Chondrocyte (in vitro differentiated cells): ENCODE measurements around the gene MCAM. TPM values are rescaled to one million over a fixed set of nuclear protein-coding genes. Genes with fewer than 3 reads are reported as not detected.

Experiments
- DNase-seq: peaks from one replicate; pipeline ENCODE4 v3.0.0; 2021; ENCODE audit warnings: mixed read lengths, low spot score
- H3K27ac Mint-ChIP-seq: one replicate; pipeline ENCODE4 v1.8.0; 2021; ENCODE audit warnings: mild to moderate bottlenecking, moderate library complexity, mixed read lengths; ENCODE audit not compliant: unreplicated experiment
- H3K27me3 Mint-ChIP-seq: 2 replicates; pipeline ENCODE4 v1.8.0; 2021; ENCODE audit warnings: low read depth, mixed read lengths
- H3K36me3 Mint-ChIP-seq: 2 replicates; pipeline ENCODE4 v1.8.0; 2021; ENCODE audit warnings: low read depth, mixed read lengths
- H3K4me1 Mint-ChIP-seq: 2 replicates; pipeline ENCODE4 v1.8.0; 2021; ENCODE audit warnings: low read depth, mild to moderate bottlenecking, mixed read lengths
- H3K4me3 Mint-ChIP-seq: one replicate; pipeline ENCODE4 v1.8.0; 2021; ENCODE audit warnings: mild to moderate bottlenecking, moderate library complexity, mixed read lengths; ENCODE audit not compliant: unreplicated experiment
- H3K9me3 Mint-ChIP-seq: 2 replicates; pipeline ENCODE4 v1.8.0; 2021; ENCODE audit warnings: low read depth, mixed read lengths
- CTCF ChIP-seq: fragments of 200-600 bp; sonication (generic); IDR thresholded peaks from 2 replicates; pipeline ENCODE4 v1.5.0; 2021; ENCODE audit warnings: antibody characterized with exemption, mild to moderate bottlenecking, moderate library complexity
- total RNA-seq: library from RNA; stranded (reverse); gene quantifications from 3 replicates; pipeline ENCODE4 v1.2.1, GENCODE V29; 2021

MCAM gene
- total RNA-seq, 1 donor from 2014 or later, result 527 TPM

GRCh38 chr11:119332111-119332765 is 15.3 kb upstream of the MCAM start:
- peaks cover 5% of the 10 kb centered on the region for H3K27me3 Mint-ChIP-seq
- DNase-seq, result no peak
- no peak overlapping the region for H3K27ac Mint-ChIP-seq
- H3K9me3 Mint-ChIP-seq, result no peaks in the 10 kb centered on the region
- TF ChIP-seq CTCF, result no peak
- H3K4me1 Mint-ChIP-seq, result peaks cover 30% of the 10 kb centered on the region
- H3K36me3 Mint-ChIP-seq, result no peaks in the 10 kb centered on the region
- H3K4me3 Mint-ChIP-seq, result no peak overlapping the region

GRCh38 chr11:119330237-119330636 is 13.3 kb upstream of the MCAM start:
- Mint-ChIP-seq H3K27ac (no peak overlapping the region), H3K9me3 (no peaks in the 10 kb centered on the region), H3K4me3 (no peak overlapping the region), H3K27me3 (peaks cover 5% of the 10 kb centered on the region), H3K4me1 (peaks cover 10% of the 10 kb centered on the region), H3K36me3 (no peaks in the 10 kb centered on the region)
- no peak for TF ChIP-seq CTCF
- DNase-seq, result no peak

- H3K4me1 Mint-ChIP-seq, result peaks cover 4% of the 10 kb centered on the region
- H3K27ac Mint-ChIP-seq, result no peak overlapping the region
- H3K4me3 Mint-ChIP-seq, result no peak overlapping the region
- H3K27me3 Mint-ChIP-seq, result peaks cover 5% of the 10 kb centered on the region
- no peak for DNase-seq
- no peaks in the 10 kb centered on the region for H3K36me3 Mint-ChIP-seq
- no peak for TF ChIP-seq CTCF
- H3K9me3 Mint-ChIP-seq, result no peaks in the 10 kb centered on the region
Measured at GRCh38 chr11:119329320-119329719, 12.4 kb upstream of the MCAM start.

DNA sequence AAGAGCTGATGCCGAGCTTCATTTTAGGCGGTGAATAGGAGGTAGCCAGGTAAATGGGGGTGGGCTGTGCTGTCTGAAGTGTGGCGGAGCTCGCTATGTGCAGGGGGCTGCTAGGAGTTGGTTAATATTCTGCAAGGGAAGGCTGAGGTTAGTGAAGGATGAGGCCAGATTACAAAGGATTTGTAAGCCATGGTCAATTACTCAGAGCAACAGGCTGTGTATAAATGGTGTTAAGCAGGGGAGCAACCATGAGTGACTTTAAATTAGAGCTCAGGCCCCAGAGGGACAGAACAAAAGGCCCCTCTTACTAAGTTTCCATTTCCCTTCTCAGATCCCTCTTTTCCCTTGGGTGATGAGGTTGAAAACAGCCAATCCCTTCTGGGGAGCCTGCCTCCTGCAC is 7.3 kb upstream of the MCAM start:
- DNase-seq, result no peak
- Mint-ChIP-seq H3K36me3 (no peaks in the 10 kb centered on the region), H3K4me1 (peaks cover 30% of the 10 kb centered on the region), H3K27ac (no peak overlapping the region), H3K9me3 (no peaks in the 10 kb centered on the region), H3K4me3 (no peak overlapping the region), H3K27me3 (no peaks in the 10 kb centered on the region)
- TF ChIP-seq CTCF, result no peak

GRCh38 chr11:119323532-119324033 is 6.7 kb upstream of the MCAM start:
- no peaks in the 10 kb centered on the region for H3K36me3 Mint-ChIP-seq

More at GRCh38 chr11:119323532-119324033, 6.7 kb upstream of the MCAM start:
- DNase-seq, result no peak
- TF ChIP-seq CTCF, result peak; percentile 89
- no peak overlapping the region for H3K27ac Mint-ChIP-seq
- H3K27me3 Mint-ChIP-seq, result no peaks in the 10 kb centered on the region
- no peaks in the 10 kb centered on the region for H3K9me3 Mint-ChIP-seq
- H3K4me3 Mint-ChIP-seq, result no peak overlapping the region
- peaks cover 36% of the 10 kb centered on the region for H3K4me1 Mint-ChIP-seq
